NCI-H524 treated with DMSO at 0.1 percent for 48 hours (cell line): Measurements from ENCODE around the gene PLA2G15.
"Not testable (repeated sequence)": the region's sequence is repeated elsewhere in the genome, so short reads cannot be mapped to it uniquely, and the experiment has no call there.

Source experiments
- DNase-seq: peaks from one replicate; lab custom pipeline; 2025; lab: John Stamatoyannopoulos, UW

PLA2G15 gene

GRCh38 chr16:68279726-68280558 is 34.8 kb downstream of the PLA2G15 start:
- DNase-seq = no peak

- no peak for DNase-seq
These were observed 36.3 kb downstream of the PLA2G15 start for GRCh38 chr16:68281368-68282063.

- no peak for DNase-seq
These were observed 36.9 kb downstream of the PLA2G15 start for GRCh38 chr16:68282064-68282452.

- DNase-seq = no peak
These were observed 38.2 kb downstream of the PLA2G15 start for GRCh38 chr16:68283346-68283745.

GRCh38 chr16:68283801-68284598 is 38.8 kb downstream of the PLA2G15 start:
- no peak for DNase-seq

- no peak for DNase-seq
These were observed 39.7 kb downstream of the PLA2G15 start for GRCh38 chr16:68284847-68285246.

- DNase-seq = no peak
These were observed 40.5 kb downstream of the PLA2G15 start for GRCh38 chr16:68285683-68286082.

GRCh38 chr16:68286153-68287074 is 41.2 kb downstream of the PLA2G15 start:
- no peak for DNase-seq

- DNase-seq = no peak
These were observed 42.4 kb downstream of the PLA2G15 start for GRCh38 chr16:68287276-68288251.

GRCh38 chr16:68288252-68288650 is 43.1 kb downstream of the PLA2G15 start:
- DNase-seq = no peak

- DNase-seq = not testable (repeated sequence)
These were observed 43.6 kb downstream of the PLA2G15 start for GRCh38 chr16:68288796-68289195.

- DNase-seq = no peak
These were observed 44.0 kb downstream of the PLA2G15 start for GRCh38 chr16:68289202-68289601.

GRCh38 chr16:68289621-68290329 is 44.6 kb downstream of the PLA2G15 start:
- no peak for DNase-seq

GRCh38 chr16:68290450-68290849 is 45.3 kb downstream of the PLA2G15 start:
- no peak for DNase-seq

GRCh38 chr16:68291227-68291626 is 46.1 kb downstream of the PLA2G15 start:
- no peak for DNase-seq

- no peak for DNase-seq
These were observed 47.3 kb downstream of the PLA2G15 start for GRCh38 chr16:68292425-68292824.

- no peak for DNase-seq
These were observed 51.1 kb downstream of the PLA2G15 start for GRCh38 chr16:68296291-68296690.

- DNase-seq = no peak
These were observed 51.5 kb downstream of the PLA2G15 start for GRCh38 chr16:68296693-68297092.

- no peak for DNase-seq
These were observed 52.7 kb downstream of the PLA2G15 start for GRCh38 chr16:68297908-68298307.

- no peak for DNase-seq
These were observed 53.1 kb downstream of the PLA2G15 start for GRCh38 chr16:68298312-68298711.
